Hepatocyte (in vitro differentiated cells): Measurements from ENCODE around the gene BHLHE23. TPM values are rescaled to one million over a fixed set of nuclear protein-coding genes. Genes with fewer than 3 reads are reported as not detected.

Source experiments
- DNase-seq: peaks from one replicate; pipeline ENCODE4 v3.0.0-alpha.2; 2016; ENCODE audit warnings: low spot score
- H2AFZ ChIP-seq: fragments of 200-600 bp; sonication (generic); 2 replicates; pipeline ENCODE4 v1.6.0; 2016; ENCODE audit warnings: antibody characterized with exemption, mild to moderate bottlenecking
- H3K27ac ChIP-seq: fragments of 200-600 bp; sonication (generic); 2 replicates; pipeline ENCODE4 v1.5.1; 2016; ENCODE audit warnings: mild to moderate bottlenecking
- H3K27me3 ChIP-seq: fragments of 200-600 bp; sonication (generic); 2 replicates; pipeline ENCODE4 v1.6.1; 2016
- H3K36me3 ChIP-seq: fragments of 200-600 bp; sonication (generic); replicated peaks from 2 replicates; pipeline ENCODE4 v1.5.1; 2016; ENCODE audit warnings: low read depth; ENCODE audit not compliant: insufficient read depth
- H3K4me1 ChIP-seq: fragments of 200-600 bp; sonication (generic); 2 replicates; pipeline ENCODE4 v1.5.1; 2016; ENCODE audit warnings: mild to moderate bottlenecking, moderate library complexity; ENCODE audit not compliant: insufficient read depth
- H3K4me2 ChIP-seq: fragments of 200-600 bp; sonication (generic); 2 replicates; pipeline ENCODE4 v1.6.0; 2016
- H3K4me3 ChIP-seq: fragments of 200-600 bp; sonication (generic); 2 replicates; pipeline ENCODE4 v1.5.1; 2016; ENCODE audit warnings: mild to moderate bottlenecking
- H3K79me2 ChIP-seq: fragments of 200-600 bp; sonication (generic); 2 replicates; pipeline ENCODE4 v1.6.0; 2017; ENCODE audit warnings: mild to moderate bottlenecking
- H3K9me2 ChIP-seq: fragments of 200-600 bp; sonication (generic); replicated peaks from 2 replicates; pipeline ENCODE4 v1.6.0; 2017; ENCODE audit warnings: mild to moderate bottlenecking; ENCODE audit not compliant: insufficient read depth
- H3K9me3 ChIP-seq: fragments of 200-600 bp; sonication (generic); 2 replicates; pipeline ENCODE4 v1.5.1; 2016; ENCODE audit warnings: low read depth, mild to moderate bottlenecking
- H4K20me1 ChIP-seq: fragments of 200-600 bp; sonication (generic); 2 replicates; pipeline ENCODE4 v1.6.0; 2016; ENCODE audit warnings: mild to moderate bottlenecking; ENCODE audit not compliant: insufficient read depth, poor library complexity, severe bottlenecking
- EZH2 ChIP-seq: fragments of 200-600 bp; sonication (generic); IDR thresholded peaks from 2 replicates; pipeline ENCODE4 v1.6.1; 2016; ENCODE audit warnings: antibody characterized with exemption, mild to moderate bottlenecking, borderline replicate concordance
- EZH2phosphoT487 ChIP-seq: fragments of 200-600 bp; sonication (generic); IDR thresholded peaks from one replicate; pipeline ENCODE4 v1.6.1; 2018; ENCODE audit warnings: antibody characterized with exemption, mild to moderate bottlenecking, low read depth, moderate library complexity; ENCODE audit not compliant: unreplicated experiment, severe bottlenecking
- WGBS: methylation state at CpG from one replicate; pipeline ENCODE4 v1.1.6; 2016; ENCODE audit warnings: low lambda C conversion rate; ENCODE audit errors: missing lambda C conversion rate; 5-methylcytosine and 5-hydroxymethylcytosine counted together
- polyA plus RNA-seq: library from polyadenylated mRNA; unstranded; fragments of >200 nt; fragmentation: Nextera tagmentation; extraction: Ambion mirVana; gene quantifications from 2 replicates; pipeline ENCODE4 v1.2.1, GENCODE V29; 2016
- total RNA-seq: library from RNA; depleted of rRNA; stranded (reverse); fragments of >200 nt; gene quantifications from 2 replicates; pipeline ENCODE4 v1.2.3, GENCODE V29; 2014
- TF ChIP-seq, protein P1 (sequence below): fragments of 200-600 bp; sonication (generic); IDR thresholded peaks from 2 replicates; pipeline ENCODE4 v1.5.1; 2016; ENCODE audit warnings: antibody characterized with exemption, mild to moderate bottlenecking; ENCODE audit not compliant: poor library complexity

BHLHE23 gene
- total and polyA plus RNA-seq, 2 experiments from 2014 or later, result not detected

DNA sequence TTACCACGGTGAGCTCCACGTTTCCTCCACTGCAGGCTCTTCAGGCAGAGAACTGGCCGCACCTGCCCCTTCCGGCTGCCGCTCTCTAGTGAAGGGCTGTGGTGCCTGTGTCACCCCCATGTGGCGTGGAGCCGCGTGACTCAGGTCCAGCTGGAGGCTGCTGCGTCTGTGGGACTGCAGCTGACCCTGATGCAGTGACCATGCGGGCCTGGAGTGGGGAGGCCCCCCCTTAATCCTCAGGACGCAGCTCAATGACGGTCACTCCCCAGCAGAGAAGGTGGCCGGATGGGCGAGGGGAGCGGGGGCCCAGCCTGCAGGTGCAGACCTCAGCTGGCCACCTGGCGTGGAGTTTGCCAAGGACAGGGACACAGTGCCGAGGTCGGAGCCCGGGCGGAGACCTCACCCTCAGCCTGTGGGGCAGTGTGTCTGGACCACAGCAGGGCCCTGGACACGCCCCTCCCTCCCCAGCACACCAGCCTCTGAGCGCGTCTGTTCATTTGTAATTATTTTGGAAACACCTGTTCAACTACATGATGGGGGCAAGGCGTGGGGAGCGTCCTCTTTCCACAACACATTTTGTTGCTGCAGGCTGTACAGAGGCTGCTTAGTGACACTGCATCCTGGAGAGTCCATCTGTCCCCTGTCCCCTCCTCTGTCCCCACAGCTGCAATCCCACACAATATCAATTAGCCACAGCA is 10.7 kb downstream of the BHLHE23 start:
- Histone ChIP-seq H3K4me3 (no peak overlapping the region), H3K36me3 (no peaks in the 10 kb centered on the region), H3K4me1 (no peaks in the 10 kb centered on the region), H3K27me3 (peaks cover 30% of the 10 kb centered on the region), H3K9me3 (no peaks in the 10 kb centered on the region), H3K4me2 (no peak overlapping the region), H3K27ac (no peak overlapping the region), H3K79me2 (no peaks in the 10 kb centered on the region), H4K20me1 (no peaks in the 10 kb centered on the region), H2AFZ (no peak overlapping the region), H3K9me2 (no peaks in the 10 kb centered on the region)
- no peak for DNase-seq
- TF ChIP-seq EZH2phosphoT487, result no peak
- TF ChIP-seq, protein P1, sequence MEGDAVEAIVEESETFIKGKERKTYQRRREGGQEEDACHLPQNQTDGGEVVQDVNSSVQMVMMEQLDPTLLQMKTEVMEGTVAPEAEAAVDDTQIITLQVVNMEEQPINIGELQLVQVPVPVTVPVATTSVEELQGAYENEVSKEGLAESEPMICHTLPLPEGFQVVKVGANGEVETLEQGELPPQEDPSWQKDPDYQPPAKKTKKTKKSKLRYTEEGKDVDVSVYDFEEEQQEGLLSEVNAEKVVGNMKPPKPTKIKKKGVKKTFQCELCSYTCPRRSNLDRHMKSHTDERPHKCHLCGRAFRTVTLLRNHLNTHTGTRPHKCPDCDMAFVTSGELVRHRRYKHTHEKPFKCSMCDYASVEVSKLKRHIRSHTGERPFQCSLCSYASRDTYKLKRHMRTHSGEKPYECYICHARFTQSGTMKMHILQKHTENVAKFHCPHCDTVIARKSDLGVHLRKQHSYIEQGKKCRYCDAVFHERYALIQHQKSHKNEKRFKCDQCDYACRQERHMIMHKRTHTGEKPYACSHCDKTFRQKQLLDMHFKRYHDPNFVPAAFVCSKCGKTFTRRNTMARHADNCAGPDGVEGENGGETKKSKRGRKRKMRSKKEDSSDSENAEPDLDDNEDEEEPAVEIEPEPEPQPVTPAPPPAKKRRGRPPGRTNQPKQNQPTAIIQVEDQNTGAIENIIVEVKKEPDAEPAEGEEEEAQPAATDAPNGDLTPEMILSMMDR, result no peak
- no peak for TF ChIP-seq EZH2
- 83% methylated on average over 25 of the region's 25 CpGs for WGBS

GRCh38 chr20:62995481-62995880 is 11.3 kb downstream of the BHLHE23 start:
- Histone ChIP-seq H4K20me1 (no peaks in the 10 kb centered on the region), H2AFZ (no peak overlapping the region), H3K9me2 (no peaks in the 10 kb centered on the region), H3K79me2 (no peaks in the 10 kb centered on the region), H3K9me3 (no peaks in the 10 kb centered on the region), H3K36me3 (no peaks in the 10 kb centered on the region), H3K4me3 (no peak overlapping the region), H3K4me1 (no peaks in the 10 kb centered on the region), H3K27me3 (peaks cover 29% of the 10 kb centered on the region), H3K4me2 (no peak overlapping the region), H3K27ac (no peak overlapping the region)
- TF ChIP-seq EZH2phosphoT487, result no peak
- TF ChIP-seq EZH2, result no peak
- DNase-seq, result no peak
- 76% methylated on average over 11 of the region's 11 CpGs for WGBS

GRCh38 chr20:62994869-62995281 is 11.9 kb downstream of the BHLHE23 start:
- H2AFZ ChIP-seq, result no peak overlapping the region
- no peak overlapping the region for H3K4me3 ChIP-seq
- H3K9me2 ChIP-seq, result no peaks in the 10 kb centered on the region
- H3K27me3 ChIP-seq, result peaks cover 23% of the 10 kb centered on the region
- H3K27ac ChIP-seq, result no peak overlapping the region
- 80% methylated on average over 19 of the region's 19 CpGs for WGBS
- H3K36me3 ChIP-seq, result no peaks in the 10 kb centered on the region
- DNase-seq, result no peak
- H4K20me1 ChIP-seq, result no peaks in the 10 kb centered on the region
- no peaks in the 10 kb centered on the region for H3K79me2 ChIP-seq
- no peaks in the 10 kb centered on the region for H3K4me1 ChIP-seq
- TF ChIP-seq, protein P1, result no peak
- no peak for TF ChIP-seq EZH2phosphoT487
- no peak for TF ChIP-seq EZH2
- H3K9me3 ChIP-seq, result no peaks in the 10 kb centered on the region
- H3K4me2 ChIP-seq, result no peak overlapping the region

GRCh38 chr20:62993856-62994494 is 12.8 kb downstream of the BHLHE23 start:
- H3K27me3 ChIP-seq, result peaks cover 20% of the 10 kb centered on the region
- TF ChIP-seq EZH2, result no peak
- TF ChIP-seq, protein P1, result no peak
- no peak for TF ChIP-seq EZH2phosphoT487

More at GRCh38 chr20:62993856-62994494, 12.8 kb downstream of the BHLHE23 start:
- H3K27ac ChIP-seq, result no peak overlapping the region
- no peaks in the 10 kb centered on the region for H3K9me3 ChIP-seq
- no peaks in the 10 kb centered on the region for H4K20me1 ChIP-seq
- DNase-seq, result no peak
- no peaks in the 10 kb centered on the region for H3K79me2 ChIP-seq
- WGBS, result 89% methylated on average over 23 of the region's 23 CpGs
- no peaks in the 10 kb centered on the region for H3K9me2 ChIP-seq
- H3K4me3 ChIP-seq, result no peak overlapping the region
- no peaks in the 10 kb centered on the region for H3K36me3 ChIP-seq
- no peaks in the 10 kb centered on the region for H3K4me1 ChIP-seq
- no peak overlapping the region for H2AFZ ChIP-seq
- H3K4me2 ChIP-seq, result no peak overlapping the region
